ENCODE measurements around the gene YPEL1. TPM values are rescaled to one million over a fixed set of nuclear protein-coding genes. Genes with fewer than 3 reads are reported as not detected.

YPEL1 gene
- total and polyA plus RNA-seq, 10 of the 15 experiments (the other 5 are each of a cell fraction or from before 2014, with no cell fraction given), result 0.13 to 5.0 (median 1.6) TPM

GRCh38 chr22:21701384-21701971 is 34.1 kb downstream of the YPEL1 start:
- Histone ChIP-seq H3K4me3 (no peak overlapping the region), H3K4me1 (ENCODE audit: control insufficient read depth, insufficient read depth, low read length) (no peaks in the 10 kb centered on the region), H3K27me3 (replicated peaks in 1 of 2; ENCODE audit: control insufficient read depth in 2 of 2, insufficient read depth in 2 of 2, low read length in 1 of 2) (no peaks in the 10 kb centered on the region), H3K9me3 (replicated peaks; ENCODE audit: control insufficient read depth, insufficient read depth, low read length) (no peaks in the 10 kb centered on the region), H2AFZ (ENCODE audit: control insufficient read depth, low read depth, low read length) (no peak overlapping the region), H3K9ac (ENCODE audit: control insufficient read depth, insufficient read depth, low read length) (no peak overlapping the region), H4K20me1 (ENCODE audit: control insufficient read depth, insufficient read depth) (no peaks in the 10 kb centered on the region), H3K36me3 (ENCODE audit: control insufficient read depth in 2 of 2, insufficient read depth in 2 of 2, low read length in 1 of 2) (peaks cover 0 to 6% of the 10 kb centered on the region in 2 experiments; a peak in 2 of 4 replicates), H3K79me2 (ENCODE audit: control insufficient read depth, insufficient read depth, low read length) (no peaks in the 10 kb centered on the region), H3K4me2 (ENCODE audit: control insufficient read depth, insufficient read depth) (no peak overlapping the region), H3K27ac (ENCODE audit: control insufficient read depth, insufficient read depth) (no peak overlapping the region)
- intact Hi-C loops (cut with micrococcal nuclease; ENCODE audit: unreplicated experiment), result no loop called here
- ChIA-PET RAD21 (ENCODE audit: unreplicated experiment) (no interaction called here), CTCF (interaction anchor here (0.8 kb wide), 1 partner anchor 12 kb away, joined by 3 read pairs; no protein-coding TSS in a partner anchor), SMC1A (ENCODE audit: uncharacterized antibody, unreplicated experiment) (no interaction called here), POLR2A (interaction anchor here (0.5 kb wide), 1 partner anchor 10 kb away, joined by 3 read pairs; no protein-coding TSS in a partner anchor)
- no peak for FAIRE-seq
- DNase-seq (ENCODE audit: low read depth, low spot score), result no peak
- in situ Hi-C loops (cut with MboI), result loop anchor here (25.0 kb wide), 1 partner anchor 1211 kb away; no protein-coding TSS in a partner anchor
- WGBS (ENCODE audit: insufficient coverage, insufficient replicate concordance, low lambda C conversion rate, missing lambda C conversion rate), result 82% methylated on average over 7 of the region's 7 CpGs
- no TSS peak for BruUV-seq (replicated peaks)
- TF ChIP-seq NFIC (IDR thresholded peaks at IDR 0.05; ENCODE audit: low read depth, low read length) (no peak), SRF (IDR thresholded peaks at IDR 0.05; ENCODE audit: low read depth in 2 of 2, low read length in 2 of 2) (no peak), CREB1 (IDR thresholded peaks at IDR 0.05; ENCODE audit: low read depth) (no peak), SMARCA5 (IDR thresholded peaks at IDR 0.05) (no peak), NR2F1 (conservative IDR thresholded peaks at IDR 0.05) (no peak), RAD21 (IDR thresholded peaks at IDR 0.05; ENCODE audit: insufficient read depth, low read depth, low read length) (no peak), SREBF1 (IDR thresholded peaks at IDR 0.05; ENCODE audit: low read length) (no peak), CEBPB (IDR thresholded peaks at IDR 0.05; ENCODE audit: borderline replicate concordance in 1 of 2, low read depth in 2 of 2, low read length in 2 of 2) (no peak)
- TF ChIP-seq, protein P1, sequence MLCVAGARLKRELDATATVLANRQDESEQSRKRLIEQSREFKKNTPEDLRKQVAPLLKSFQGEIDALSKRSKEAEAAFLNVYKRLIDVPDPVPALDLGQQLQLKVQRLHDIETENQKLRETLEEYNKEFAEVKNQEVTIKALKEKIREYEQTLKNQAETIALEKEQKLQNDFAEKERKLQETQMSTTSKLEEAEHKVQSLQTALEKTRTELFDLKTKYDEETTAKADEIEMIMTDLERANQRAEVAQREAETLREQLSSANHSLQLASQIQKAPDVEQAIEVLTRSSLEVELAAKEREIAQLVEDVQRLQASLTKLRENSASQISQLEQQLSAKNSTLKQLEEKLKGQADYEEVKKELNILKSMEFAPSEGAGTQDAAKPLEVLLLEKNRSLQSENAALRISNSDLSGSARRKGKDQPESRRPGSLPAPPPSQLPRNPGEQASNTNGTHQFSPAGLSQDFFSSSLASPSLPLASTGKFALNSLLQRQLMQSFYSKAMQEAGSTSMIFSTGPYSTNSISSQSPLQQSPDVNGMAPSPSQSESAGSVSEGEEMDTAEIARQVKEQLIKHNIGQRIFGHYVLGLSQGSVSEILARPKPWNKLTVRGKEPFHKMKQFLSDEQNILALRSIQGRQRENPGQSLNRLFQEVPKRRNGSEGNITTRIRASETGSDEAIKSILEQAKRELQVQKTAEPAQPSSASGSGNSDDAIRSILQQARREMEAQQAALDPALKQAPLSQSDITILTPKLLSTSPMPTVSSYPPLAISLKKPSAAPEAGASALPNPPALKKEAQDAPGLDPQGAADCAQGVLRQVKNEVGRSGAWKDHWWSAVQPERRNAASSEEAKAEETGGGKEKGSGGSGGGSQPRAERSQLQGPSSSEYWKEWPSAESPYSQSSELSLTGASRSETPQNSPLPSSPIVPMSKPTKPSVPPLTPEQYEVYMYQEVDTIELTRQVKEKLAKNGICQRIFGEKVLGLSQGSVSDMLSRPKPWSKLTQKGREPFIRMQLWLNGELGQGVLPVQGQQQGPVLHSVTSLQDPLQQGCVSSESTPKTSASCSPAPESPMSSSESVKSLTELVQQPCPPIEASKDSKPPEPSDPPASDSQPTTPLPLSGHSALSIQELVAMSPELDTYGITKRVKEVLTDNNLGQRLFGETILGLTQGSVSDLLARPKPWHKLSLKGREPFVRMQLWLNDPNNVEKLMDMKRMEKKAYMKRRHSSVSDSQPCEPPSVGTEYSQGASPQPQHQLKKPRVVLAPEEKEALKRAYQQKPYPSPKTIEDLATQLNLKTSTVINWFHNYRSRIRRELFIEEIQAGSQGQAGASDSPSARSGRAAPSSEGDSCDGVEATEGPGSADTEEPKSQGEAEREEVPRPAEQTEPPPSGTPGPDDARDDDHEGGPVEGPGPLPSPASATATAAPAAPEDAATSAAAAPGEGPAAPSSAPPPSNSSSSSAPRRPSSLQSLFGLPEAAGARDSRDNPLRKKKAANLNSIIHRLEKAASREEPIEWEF (IDR thresholded peaks at IDR 0.05; ENCODE audit: insufficient replicate concordance, low read depth, low read length), result no peak
- TF ChIP-seq, protein P2, sequence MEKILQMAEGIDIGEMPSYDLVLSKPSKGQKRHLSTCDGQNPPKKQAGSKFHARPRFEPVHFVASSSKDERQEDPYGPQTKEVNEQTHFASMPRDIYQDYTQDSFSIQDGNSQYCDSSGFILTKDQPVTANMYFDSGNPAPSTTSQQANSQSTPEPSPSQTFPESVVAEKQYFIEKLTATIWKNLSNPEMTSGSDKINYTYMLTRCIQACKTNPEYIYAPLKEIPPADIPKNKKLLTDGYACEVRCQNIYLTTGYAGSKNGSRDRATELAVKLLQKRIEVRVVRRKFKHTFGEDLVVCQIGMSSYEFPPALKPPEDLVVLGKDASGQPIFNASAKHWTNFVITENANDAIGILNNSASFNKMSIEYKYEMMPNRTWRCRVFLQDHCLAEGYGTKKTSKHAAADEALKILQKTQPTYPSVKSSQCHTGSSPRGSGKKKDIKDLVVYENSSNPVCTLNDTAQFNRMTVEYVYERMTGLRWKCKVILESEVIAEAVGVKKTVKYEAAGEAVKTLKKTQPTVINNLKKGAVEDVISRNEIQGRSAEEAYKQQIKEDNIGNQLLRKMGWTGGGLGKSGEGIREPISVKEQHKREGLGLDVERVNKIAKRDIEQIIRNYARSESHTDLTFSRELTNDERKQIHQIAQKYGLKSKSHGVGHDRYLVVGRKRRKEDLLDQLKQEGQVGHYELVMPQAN (conservative IDR thresholded peaks at IDR 0.05), result no peak
- ATAC-seq, result no peak

Data from GM12878 (cell line).